HG02852 (cell line): ENCODE results near the gene COTL1.
"Not testable (repeated sequence)": the region's sequence is repeated elsewhere in the genome, so short reads cannot be mapped to it uniquely, and the experiment has no call there.

Experiments
- ATAC-seq: cut with Tn5 transposase; IDR thresholded peaks from one replicate; pipeline ENCODE4 v1.9.1; 2021; ENCODE audit warnings: mild to moderate bottlenecking, moderate library complexity; ENCODE audit not compliant: unreplicated experiment

The COTL1 gene

GRCh38 chr16:84643674-84644073 lies 25.8 kb upstream of the COTL1 start:
- no peak for ATAC-seq

- ATAC-seq = no peak
These were observed 25.3 kb upstream of the COTL1 start for GRCh38 chr16:84643180-84643583.

DNA sequence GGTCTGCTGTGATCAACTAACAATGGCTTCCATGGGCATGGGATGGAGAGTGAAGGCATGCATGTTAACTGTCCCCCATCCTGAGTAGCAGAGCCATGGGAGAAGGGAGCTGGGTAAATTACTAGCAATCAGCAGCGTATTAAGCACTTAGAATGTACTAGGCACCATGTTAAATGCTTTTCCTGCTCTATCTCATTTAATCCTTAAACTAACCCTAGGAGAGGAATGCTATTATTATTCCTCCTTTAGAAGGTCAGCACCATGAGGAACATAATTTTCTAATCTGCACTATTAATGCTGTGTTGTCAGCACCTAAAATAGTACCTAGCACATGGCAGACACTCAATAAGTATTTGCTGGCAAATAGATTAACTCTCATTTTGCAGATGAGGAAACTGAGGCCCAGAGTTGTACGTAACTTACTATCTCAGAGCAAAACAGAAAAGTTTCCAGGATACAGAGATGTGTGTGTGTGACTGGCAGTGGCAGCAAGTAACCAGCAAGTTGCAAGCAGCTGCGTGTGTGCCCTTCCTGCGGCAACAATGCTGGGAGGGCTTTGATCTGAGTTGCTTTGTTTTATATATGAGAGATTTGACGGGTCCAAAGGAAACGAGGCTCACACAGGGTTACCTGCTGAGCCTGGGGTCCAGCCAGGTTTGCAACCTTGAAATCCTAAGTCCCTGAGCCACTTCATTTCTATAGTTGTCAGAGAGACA lies 23.9 kb upstream of the COTL1 start:
- ATAC-seq = no peak

DNA sequence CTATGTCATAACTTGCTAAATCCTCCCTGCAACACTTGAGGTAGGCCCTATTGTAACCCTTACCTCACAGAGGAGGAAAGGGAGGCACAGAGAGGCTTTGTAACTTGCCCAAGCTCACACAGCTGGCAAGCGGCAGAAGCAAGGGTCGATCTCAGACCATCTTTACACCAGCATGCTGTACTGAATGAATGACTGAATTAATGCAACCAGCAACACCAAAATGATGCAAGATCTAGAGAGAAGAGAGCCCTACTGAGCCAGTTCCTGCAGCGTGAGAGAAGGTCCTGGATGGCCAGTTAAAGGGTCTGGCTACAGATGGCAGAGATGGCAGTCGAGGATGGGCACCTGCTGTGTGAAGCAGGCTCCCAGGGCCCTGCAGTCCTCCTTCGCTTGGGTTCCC lies 22.3 kb upstream of the COTL1 start:
- ATAC-seq = no peak

- no peak for ATAC-seq
These were observed 20.4 kb upstream of the COTL1 start for GRCh38 chr16:84638231-84638806.

- ATAC-seq = no peak
These were observed 19.8 kb upstream of the COTL1 start for GRCh38 chr16:84637709-84638108.

DNA sequence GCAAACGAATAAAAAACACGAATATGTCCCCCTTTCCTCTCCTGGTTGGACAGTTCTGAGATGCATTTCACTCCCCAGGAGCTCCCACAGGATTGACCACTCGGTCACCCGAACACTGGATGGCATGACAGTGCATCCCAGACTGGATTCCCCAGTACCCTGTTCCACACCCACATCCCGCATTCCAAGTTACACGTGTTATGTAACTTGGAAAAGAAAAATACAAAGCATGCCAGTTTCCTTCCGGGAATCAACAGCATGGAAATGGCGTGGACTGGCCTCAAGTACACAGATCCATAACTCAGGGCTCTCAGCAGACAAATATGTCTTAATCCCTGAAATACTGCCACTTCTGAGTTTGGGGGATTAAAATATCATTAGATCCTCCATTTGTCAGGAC lies 17.8 kb upstream of the COTL1 start:
- no peak for ATAC-seq

- no peak for ATAC-seq
These were observed 15.7 kb upstream of the COTL1 start for GRCh38 chr16:84633622-84634021.

DNA sequence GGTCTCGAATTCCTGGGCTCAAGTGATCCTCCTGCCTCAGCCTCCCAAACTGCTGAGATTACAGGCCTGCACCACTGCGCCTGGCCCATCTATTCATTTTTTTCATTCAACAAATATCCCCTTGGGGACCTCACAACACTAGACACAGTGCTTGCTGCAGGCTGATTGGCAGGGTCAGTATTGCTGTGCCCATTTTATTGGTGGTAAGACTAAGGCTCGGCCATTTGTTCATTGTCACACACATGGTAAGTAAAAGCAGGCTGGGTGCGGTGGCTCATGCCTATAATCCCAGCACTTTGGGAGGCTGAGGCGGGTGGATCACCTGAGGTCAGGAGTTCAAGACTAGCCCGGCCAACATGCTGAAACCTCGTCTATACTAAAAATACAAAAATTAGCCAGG lies 15.0 kb upstream of the COTL1 start:
- not testable (repeated sequence) for ATAC-seq

- ATAC-seq = no peak
These were observed 14.0 kb upstream of the COTL1 start for GRCh38 chr16:84631886-84632285.

GRCh38 chr16:84631153-84631466 lies 13.2 kb upstream of the COTL1 start:
- ATAC-seq = no peak

DNA sequence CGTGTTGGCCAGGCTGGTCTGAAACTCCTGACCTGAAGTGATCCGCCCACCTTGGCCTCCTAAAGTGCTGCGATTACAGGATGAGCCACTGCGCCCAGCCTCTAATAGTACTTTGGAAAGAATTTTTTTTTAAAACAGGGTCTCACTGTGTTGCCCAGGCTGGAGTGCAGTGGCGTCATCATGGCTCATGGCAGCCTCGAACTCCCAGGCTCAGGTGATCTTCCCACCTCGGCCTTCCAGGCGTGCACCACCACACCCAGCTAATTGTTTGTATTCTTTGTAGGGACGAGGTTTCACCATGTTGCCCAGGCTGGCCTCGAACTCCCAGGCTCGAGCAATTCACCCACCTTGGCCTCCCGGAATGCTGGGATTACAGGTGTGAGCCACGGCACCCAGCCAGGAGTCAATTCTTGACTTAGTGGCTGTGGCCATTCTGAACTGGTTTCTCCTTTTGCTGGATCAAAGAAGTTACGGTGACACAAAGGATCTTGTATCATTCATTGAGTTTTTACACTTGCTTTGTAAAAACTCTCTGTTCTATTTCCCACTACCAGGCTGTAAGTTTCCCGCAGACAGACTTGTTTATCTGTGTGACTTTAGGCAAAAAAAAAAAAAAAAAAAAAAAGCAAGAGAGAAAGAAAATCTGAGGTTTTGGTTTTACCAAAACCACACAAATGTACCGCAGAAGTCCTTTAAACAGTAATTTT lies 12.7 kb upstream of the COTL1 start:
- ATAC-seq = no peak

DNA sequence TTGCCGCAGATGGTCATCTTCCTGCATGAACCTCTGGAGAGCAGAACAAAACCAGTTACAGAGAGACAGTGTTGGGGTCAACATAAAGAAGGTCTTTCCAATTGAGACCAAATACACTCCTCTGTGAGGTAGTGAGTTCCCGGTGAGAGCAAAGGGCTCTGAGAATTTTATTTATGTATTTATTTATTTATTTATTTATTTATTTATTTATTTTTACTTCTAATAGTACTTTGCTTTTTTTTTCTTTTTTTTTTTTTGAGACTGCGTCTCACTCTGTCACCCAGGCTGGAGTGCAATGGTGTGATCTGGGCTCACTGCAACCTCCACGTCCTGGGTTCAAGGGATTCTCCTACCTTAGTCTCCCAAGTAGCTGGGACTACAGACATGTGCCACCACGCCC lies 12.1 kb upstream of the COTL1 start:
- no peak for ATAC-seq

GRCh38 chr16:84629580-84629979 lies 11.7 kb upstream of the COTL1 start:
- ATAC-seq = no peak

DNA sequence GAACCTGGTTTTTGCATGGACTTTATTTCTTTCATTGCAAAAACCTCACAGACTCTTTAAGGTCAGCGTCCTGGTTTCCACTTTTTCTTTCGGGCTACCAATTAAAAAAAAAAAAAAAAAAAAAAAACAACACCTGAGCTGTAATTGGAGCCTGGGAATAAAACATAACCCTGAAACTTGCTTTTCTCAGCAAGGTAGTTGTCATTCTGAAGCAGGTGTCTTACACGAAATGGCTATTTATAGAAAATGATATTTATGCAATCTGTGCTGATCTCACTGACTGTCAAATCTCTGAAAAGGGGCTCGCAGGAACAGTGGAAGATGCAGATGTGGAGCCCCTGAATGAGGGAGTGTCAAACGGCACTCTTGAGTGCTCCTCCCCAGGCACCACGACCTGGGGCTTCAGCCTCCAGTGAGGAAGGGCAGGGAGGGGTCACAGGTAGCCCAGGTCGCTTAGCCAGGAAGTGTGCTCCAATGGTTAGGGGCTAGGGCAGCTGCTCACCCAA lies 10.4 kb upstream of the COTL1 start:
- ATAC-seq = no peak

- ATAC-seq = no peak
These were observed 7.7 kb upstream of the COTL1 start for GRCh38 chr16:84625556-84625955.

DNA sequence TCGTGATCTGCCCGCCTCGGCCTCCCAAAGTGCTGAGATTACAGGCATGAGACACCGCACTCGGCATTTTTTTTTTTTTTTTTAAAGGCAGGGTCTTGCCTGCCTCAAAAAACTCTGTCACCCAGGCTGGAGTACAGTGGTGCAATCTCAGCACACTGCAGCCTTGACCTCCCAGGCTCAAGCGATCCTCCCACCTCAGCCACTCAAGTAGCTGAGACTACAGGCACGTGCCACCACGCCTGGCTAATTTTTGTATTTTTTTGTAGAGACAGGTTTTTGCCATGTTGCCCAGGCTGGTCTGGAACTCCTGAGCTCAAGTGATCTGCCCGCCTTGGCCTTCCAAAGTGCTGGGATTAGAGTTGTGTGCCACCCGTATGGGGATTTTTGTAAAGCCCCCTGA lies 3.0 kb upstream of the COTL1 start:
- ATAC-seq = not testable (repeated sequence)

DNA sequence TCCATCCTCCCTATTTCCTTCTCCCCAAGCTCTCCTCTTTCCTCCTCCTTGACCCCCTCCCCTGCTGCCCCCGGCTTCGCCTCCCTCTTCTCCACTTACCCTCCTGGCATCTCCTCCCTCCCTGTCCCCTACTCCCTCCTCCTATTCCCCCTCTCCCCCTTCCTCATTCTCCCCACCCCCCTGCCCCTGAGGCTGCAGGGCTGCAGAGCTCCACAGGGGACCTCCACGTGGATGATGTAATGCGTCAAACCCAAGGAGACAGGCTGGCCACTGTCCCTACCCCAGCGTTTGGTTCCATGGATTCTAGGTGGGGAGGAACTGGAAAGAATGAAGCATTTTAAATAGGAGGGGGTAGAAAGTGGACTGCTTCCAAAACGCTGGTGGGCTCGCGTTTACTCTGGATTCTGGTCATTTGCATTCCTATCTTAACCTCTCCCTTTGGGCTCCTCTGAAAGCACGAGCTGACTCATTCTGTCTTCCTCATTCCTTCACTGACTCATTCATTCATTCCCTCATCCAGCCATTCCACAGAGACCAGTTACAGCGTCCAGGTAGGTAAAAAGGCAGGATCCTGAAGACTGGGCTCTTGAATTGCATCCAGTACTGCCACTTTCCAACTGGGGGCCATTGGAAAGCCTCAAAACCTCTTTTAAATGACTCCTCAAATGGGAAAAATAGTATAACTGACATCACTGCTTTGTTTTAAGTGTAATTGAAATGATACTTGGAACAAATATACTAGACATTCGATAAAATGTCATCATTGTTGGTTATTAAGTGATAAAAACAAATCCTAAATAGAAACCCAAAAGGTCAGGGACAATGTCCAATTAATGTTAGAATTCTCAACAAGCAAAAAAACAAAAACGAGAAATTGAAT lies 943 bp upstream of the COTL1 start:
- no peak for ATAC-seq

- peak; percentile 31 for ATAC-seq
These were observed 662 bp downstream of the COTL1 start for GRCh38 chr16:84617041-84617790.

- ATAC-seq = no peak
These were observed 1.4 kb downstream of the COTL1 start for GRCh38 chr16:84616515-84616914.
